Upper lobe of right lung (tissue), 1 donor: ENCODE data around the gene DYNLRB1. TPM values are rescaled to one million over a fixed set of nuclear protein-coding genes. Genes with fewer than 3 reads are reported as not detected.

Experiments used
- ATAC-seq: fragments of 200-7000 bp; cut with Tn5 transposase; one replicate; pipeline ENCODE4 v1.9.1; 2020; ENCODE audit warnings: mild to moderate bottlenecking, moderate library complexity
- DNase-seq: peaks from one replicate; pipeline ENCODE4 v3.0.0-alpha.2; 2020
- H3K27ac ChIP-seq: fragments of 200-600 bp; one replicate; pipeline ENCODE4 v1.8.0; 2022
- H3K27me3 ChIP-seq: fragments of 200-600 bp; one replicate; pipeline ENCODE4 v1.8.0; 2022; ENCODE audit warnings: mild to moderate bottlenecking
- H3K36me3 ChIP-seq: fragments of 200-600 bp; one replicate; pipeline ENCODE4 v1.8.0; 2022
- H3K4me1 ChIP-seq: fragments of 200-600 bp; one replicate; pipeline ENCODE4 v1.8.0; 2022
- H3K4me3 ChIP-seq: fragments of 200-600 bp; one replicate; pipeline ENCODE4 v1.8.0; 2022; ENCODE audit warnings: mild to moderate bottlenecking
- H3K9me3 ChIP-seq: fragments of 200-600 bp; one replicate; pipeline ENCODE4 v1.8.0; 2022
- intact Hi-C: fragments of 100-400 bp; cut with DNase I; formaldehyde crosslinking; loops from one replicate; pipeline ENCODE4 v1.11.0; 2022
- total RNA-seq: library from RNA; stranded (reverse); fragmentation: NEBNext Ultra II Directional; extraction: Animal tissue kit (Norgen Biotek cat#: 25700); gene quantifications from one replicate; pipeline ENCODE4 v1.2.1, GENCODE V29; 2021
- TF ChIP-seq, protein P1 (sequence below): fragments of 200-600 bp; IDR thresholded peaks from one replicate; pipeline ENCODE4 v1.8.0; 2022; ENCODE audit warnings: antibody characterized with exemption
- donor health status: DM: no; HTN: yes; CAD: no; lungs with severe emphysema.

Gene DYNLRB1
- total RNA-seq, 1 donor from 2014 or later = 146 TPM

- ATAC-seq (peak; percentile 88), DNase-seq (peak; percentile 74)
- intact Hi-C loops = no loop called here
- Histone ChIP-seq H3K27ac (no peak overlapping the region), H3K27me3 (no peaks in the 10 kb centered on the region), H3K4me1 (peaks cover 5% of the 10 kb centered on the region), H3K4me3 (no peak overlapping the region), H3K9me3 (no peaks in the 10 kb centered on the region), H3K36me3 (peaks cover 79% of the 10 kb centered on the region)
- TF ChIP-seq, protein P1, sequence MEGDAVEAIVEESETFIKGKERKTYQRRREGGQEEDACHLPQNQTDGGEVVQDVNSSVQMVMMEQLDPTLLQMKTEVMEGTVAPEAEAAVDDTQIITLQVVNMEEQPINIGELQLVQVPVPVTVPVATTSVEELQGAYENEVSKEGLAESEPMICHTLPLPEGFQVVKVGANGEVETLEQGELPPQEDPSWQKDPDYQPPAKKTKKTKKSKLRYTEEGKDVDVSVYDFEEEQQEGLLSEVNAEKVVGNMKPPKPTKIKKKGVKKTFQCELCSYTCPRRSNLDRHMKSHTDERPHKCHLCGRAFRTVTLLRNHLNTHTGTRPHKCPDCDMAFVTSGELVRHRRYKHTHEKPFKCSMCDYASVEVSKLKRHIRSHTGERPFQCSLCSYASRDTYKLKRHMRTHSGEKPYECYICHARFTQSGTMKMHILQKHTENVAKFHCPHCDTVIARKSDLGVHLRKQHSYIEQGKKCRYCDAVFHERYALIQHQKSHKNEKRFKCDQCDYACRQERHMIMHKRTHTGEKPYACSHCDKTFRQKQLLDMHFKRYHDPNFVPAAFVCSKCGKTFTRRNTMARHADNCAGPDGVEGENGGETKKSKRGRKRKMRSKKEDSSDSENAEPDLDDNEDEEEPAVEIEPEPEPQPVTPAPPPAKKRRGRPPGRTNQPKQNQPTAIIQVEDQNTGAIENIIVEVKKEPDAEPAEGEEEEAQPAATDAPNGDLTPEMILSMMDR = peak; percentile 79
Observed at GRCh38 chr20:34538671-34539123, 22.5 kb downstream of the DYNLRB1 start.

GRCh38 chr20:34539756-34540155 lies 23.5 kb downstream of the DYNLRB1 start:
- ATAC-seq (no peak), DNase-seq (no peak)
- peaks cover 69% of the 10 kb centered on the region for H3K36me3 ChIP-seq
- peaks cover 5% of the 10 kb centered on the region for H3K4me1 ChIP-seq
- H3K27ac ChIP-seq = no peak overlapping the region
- H3K27me3 ChIP-seq = no peaks in the 10 kb centered on the region
- intact Hi-C loops = no loop called here
- TF ChIP-seq, protein P1 = no peak
- no peaks in the 10 kb centered on the region for H3K9me3 ChIP-seq
- no peak overlapping the region for H3K4me3 ChIP-seq

DNA sequence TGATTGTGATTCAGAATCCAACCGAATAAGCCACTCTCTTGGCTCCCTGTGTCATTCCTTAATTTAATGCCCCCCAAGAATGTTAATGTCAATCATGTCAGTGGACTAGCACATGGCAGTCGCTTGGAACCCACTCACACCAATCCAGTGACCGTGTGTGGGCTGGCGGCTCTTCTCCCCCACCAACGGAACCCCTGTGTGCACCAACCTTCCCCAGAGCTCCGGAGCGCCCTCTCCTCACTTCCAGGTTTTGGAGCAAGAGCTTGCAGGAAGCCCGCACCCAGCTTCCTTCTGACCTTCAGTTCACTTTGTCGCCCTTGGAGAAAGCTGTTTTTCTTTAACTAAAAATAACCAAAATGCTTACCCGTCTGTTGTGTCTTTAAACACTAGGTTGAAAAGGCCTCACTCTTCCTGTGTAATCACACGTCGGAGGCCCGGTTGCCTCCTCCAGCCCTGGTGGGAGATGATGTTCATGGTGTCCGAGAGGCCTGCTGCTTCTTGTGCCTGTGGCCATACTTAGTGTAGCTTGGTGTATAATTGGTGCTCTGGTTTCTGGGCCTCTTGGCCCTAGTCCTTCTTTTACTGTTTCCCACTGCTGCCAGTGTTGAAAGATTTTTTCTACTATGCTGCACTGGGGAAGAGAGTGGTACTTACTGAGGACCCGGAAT lies 24.5 kb downstream of the DYNLRB1 start:
- no peak for DNase-seq
- no peak overlapping the region for H3K27ac ChIP-seq

GRCh38 chr20:34541264-34541901 lies 25.2 kb downstream of the DYNLRB1 start:
- DNase-seq (no peak), ATAC-seq (no peak)
- Histone ChIP-seq H3K27ac (no peak overlapping the region), H3K4me1 (peaks cover 5% of the 10 kb centered on the region), H3K4me3 (no peak overlapping the region), H3K27me3 (no peaks in the 10 kb centered on the region), H3K36me3 (peaks cover 52% of the 10 kb centered on the region), H3K9me3 (no peaks in the 10 kb centered on the region)
- TF ChIP-seq, protein P1 = no peak
- intact Hi-C loops = no loop called here

More for the DNA sequence above, 24.5 kb downstream of the DYNLRB1 start:
- no peak for ATAC-seq
- Histone ChIP-seq H3K27me3 (no peaks in the 10 kb centered on the region), H3K36me3 (peaks cover 59% of the 10 kb centered on the region), H3K9me3 (no peaks in the 10 kb centered on the region), H3K4me3 (no peak overlapping the region), H3K4me1 (peaks cover 5% of the 10 kb centered on the region)
- intact Hi-C loops = no loop called here
- TF ChIP-seq, protein P1 = no peak

GRCh38 chr20:34541917-34542316 lies 25.7 kb downstream of the DYNLRB1 start:
- TF ChIP-seq, protein P1 = no peak
- Histone ChIP-seq H3K9me3 (no peaks in the 10 kb centered on the region), H3K27me3 (no peaks in the 10 kb centered on the region), H3K4me3 (no peak overlapping the region), H3K27ac (no peak overlapping the region), H3K4me1 (peaks cover 5% of the 10 kb centered on the region), H3K36me3 (peaks cover 47% of the 10 kb centered on the region)
- ATAC-seq (no peak), DNase-seq (no peak)
- intact Hi-C loops = no loop called here
